Stimulated activated naive CD8-positive, alpha-beta T cell treated with anti-CD3 and anti-CD28 coated beads, Interleukin-15, Interleukin-2, amounts not matched to agents 100 ng/mL and 50 ng/mL, for 24 hours (primary cell): ENCODE measurements around the gene FAM83F.

Source experiments
- H3K27ac Mint-ChIP-seq: one replicate; pipeline ENCODE4 v1.8.0; 2021; ENCODE audit warnings: mild to moderate bottlenecking, mixed read lengths
- H3K27me3 Mint-ChIP-seq: one replicate; pipeline ENCODE4 v1.8.0; 2021; ENCODE audit warnings: mixed read lengths
- H3K36me3 Mint-ChIP-seq: one replicate; pipeline ENCODE4 v1.8.0; 2021; ENCODE audit warnings: low read depth, mixed read lengths
- H3K4me1 Mint-ChIP-seq: one replicate; pipeline ENCODE4 v1.8.0; 2021; ENCODE audit warnings: low read depth, mixed read lengths
- H3K4me3 Mint-ChIP-seq: one replicate; pipeline ENCODE4 v1.8.0; 2021; ENCODE audit warnings: mild to moderate bottlenecking, mixed read lengths
- H3K9me3 Mint-ChIP-seq: one replicate; pipeline ENCODE4 v1.8.0; 2021; ENCODE audit warnings: mixed read lengths

The FAM83F gene

DNA sequence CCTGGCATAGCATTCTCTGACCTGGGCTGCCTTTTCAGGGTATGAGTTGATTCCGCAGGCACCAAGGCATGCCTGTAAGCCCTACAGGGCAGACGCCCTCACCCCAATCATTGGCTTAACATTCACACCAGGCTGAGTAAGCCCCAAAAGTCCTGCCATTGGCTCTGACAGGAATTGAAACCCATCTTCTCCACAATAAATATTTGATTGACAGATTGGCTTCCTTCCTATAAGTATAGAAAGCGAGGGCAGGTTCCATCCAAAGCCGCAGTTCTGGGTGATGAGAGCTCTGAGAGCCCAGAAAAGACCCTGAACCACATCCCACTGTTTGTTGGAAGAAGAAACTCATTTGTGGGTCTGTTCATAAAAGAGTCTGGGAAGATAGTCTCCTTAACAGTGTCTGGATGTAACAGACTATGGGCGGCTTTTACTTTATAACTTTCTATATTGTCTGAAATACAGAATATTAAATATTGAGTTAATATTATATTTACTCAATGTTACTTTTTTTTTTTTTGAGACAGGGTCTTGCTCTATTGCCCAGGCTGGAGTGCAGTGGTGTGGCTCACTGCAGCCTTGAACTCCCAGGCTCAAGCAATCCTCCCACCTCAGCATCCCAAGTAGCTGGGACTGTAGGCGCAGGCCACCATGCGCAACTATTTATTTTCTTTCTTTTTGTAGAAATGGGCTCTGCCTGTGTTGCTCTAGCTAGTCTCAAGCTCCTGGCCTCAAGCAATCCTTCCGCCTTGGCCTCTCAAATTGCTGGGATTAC, 46.8 kb downstream of the FAM83F start:
- no peak overlapping the region for H3K4me3 Mint-ChIP-seq
- H3K27me3 Mint-ChIP-seq: peaks cover 4% of the 10 kb centered on the region
- H3K4me1 Mint-ChIP-seq: peaks cover 29% of the 10 kb centered on the region
- no peak overlapping the region for H3K27ac Mint-ChIP-seq
- H3K36me3 Mint-ChIP-seq: peaks cover 5% of the 10 kb centered on the region
- no peaks in the 10 kb centered on the region for H3K9me3 Mint-ChIP-seq

- Mint-ChIP-seq H3K27ac (no peak overlapping the region), H3K36me3 (peaks cover 5% of the 10 kb centered on the region), H3K9me3 (no peaks in the 10 kb centered on the region), H3K4me1 (peaks cover 36% of the 10 kb centered on the region), H3K27me3 (peaks cover 4% of the 10 kb centered on the region), H3K4me3 (no peak overlapping the region)
Observed at GRCh38 chr22:40042312-40042711, 47.6 kb downstream of the FAM83F start.

- Mint-ChIP-seq H3K4me3 (peak overlapping the region; percentile 98), H3K36me3 (peaks cover 5% of the 10 kb centered on the region), H3K9me3 (no peaks in the 10 kb centered on the region), H3K27ac (peak overlapping the region; percentile 100), H3K27me3 (peaks cover 4% of the 10 kb centered on the region), H3K4me1 (peaks cover 43% of the 10 kb centered on the region)
Observed at GRCh38 chr22:40043081-40043480, 48.3 kb downstream of the FAM83F start.

- H3K27me3 Mint-ChIP-seq: peaks cover 4% of the 10 kb centered on the region
- H3K4me1 Mint-ChIP-seq: peaks cover 49% of the 10 kb centered on the region
- peak overlapping the region; percentile 98 for H3K4me3 Mint-ChIP-seq
- H3K27ac Mint-ChIP-seq: peak overlapping the region; percentile 100
- no peaks in the 10 kb centered on the region for H3K9me3 Mint-ChIP-seq
- H3K36me3 Mint-ChIP-seq: peaks cover 5% of the 10 kb centered on the region
Observed at GRCh38 chr22:40043793-40044101, 49.0 kb downstream of the FAM83F start.

DNA sequence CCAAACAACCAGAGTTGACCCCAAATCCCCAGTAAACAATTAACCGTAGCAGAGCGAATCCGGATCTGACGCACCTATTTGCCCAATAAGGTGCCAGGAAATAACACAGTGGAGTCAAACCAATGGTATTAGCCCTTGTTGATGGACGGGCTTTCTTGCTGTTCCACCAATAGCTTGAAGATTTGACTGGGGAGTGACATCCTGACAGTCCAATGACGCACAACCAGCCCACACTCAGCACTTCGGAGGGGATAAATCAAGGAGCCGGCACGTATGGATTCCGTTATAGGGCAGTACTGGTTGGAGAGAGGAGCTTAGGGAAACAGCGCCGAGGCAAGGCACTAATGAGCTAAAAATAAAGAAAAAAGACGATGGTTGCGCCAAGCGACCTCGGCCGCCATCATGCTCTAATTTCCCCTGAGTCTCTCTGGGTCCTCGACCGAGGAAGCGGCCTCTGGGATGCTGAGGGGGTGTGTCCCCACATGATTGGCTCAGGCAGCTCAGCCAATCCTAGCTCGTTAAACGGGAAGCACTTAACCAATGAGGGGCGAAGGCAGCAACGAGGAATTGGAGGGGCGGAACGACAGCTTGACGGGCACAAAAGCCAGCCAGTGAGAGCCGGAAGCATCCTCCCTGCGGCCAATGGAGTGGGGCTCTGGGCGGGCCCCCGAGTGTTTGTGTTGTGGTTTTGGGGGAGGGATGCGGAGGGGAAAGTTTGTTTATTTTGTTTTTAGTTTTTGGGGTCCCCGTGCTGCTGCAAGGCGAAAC, 49.5 kb downstream of the FAM83F start:
- Mint-ChIP-seq H3K9me3 (no peaks in the 10 kb centered on the region), H3K4me1 (peaks cover 54% of the 10 kb centered on the region), H3K27me3 (peaks cover 4% of the 10 kb centered on the region), H3K4me3 (peak overlapping the region; percentile 98), H3K36me3 (peaks cover 5% of the 10 kb centered on the region), H3K27ac (peak overlapping the region; percentile 100)

GRCh38 chr22:40044870-40045834, 50.4 kb downstream of the FAM83F start:
- Mint-ChIP-seq H3K36me3 (peaks cover 5% of the 10 kb centered on the region), H3K4me3 (peak overlapping the region; percentile 98), H3K4me1 (peaks cover 59% of the 10 kb centered on the region), H3K9me3 (no peaks in the 10 kb centered on the region), H3K27ac (peak overlapping the region; percentile 100), H3K27me3 (peaks cover 4% of the 10 kb centered on the region)

DNA sequence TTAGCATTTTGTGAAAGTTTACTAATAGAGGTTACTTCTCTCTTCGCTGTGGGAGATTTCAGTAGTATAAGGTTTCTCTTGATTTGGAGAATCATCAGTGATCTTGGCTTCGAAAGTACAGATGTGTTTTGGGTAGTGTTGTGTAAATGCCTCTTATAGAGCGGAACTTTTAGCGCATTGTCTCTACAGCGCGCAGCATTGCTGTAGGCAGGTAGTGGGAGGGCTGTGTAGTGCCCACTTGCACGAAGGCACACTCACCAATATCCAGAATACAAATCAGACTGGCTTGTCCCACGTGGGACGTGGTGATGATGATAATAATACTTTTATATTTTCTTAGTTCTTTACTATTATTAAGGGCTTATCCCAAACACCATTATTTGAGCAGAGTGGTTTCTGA, 51.4 kb downstream of the FAM83F start:
- Mint-ChIP-seq H3K4me1 (peaks cover 66% of the 10 kb centered on the region), H3K27me3 (peaks cover 4% of the 10 kb centered on the region), H3K36me3 (peaks cover 5% of the 10 kb centered on the region), H3K27ac (peak overlapping the region; percentile 90), H3K9me3 (no peaks in the 10 kb centered on the region), H3K4me3 (peak overlapping the region; percentile 86)

DNA sequence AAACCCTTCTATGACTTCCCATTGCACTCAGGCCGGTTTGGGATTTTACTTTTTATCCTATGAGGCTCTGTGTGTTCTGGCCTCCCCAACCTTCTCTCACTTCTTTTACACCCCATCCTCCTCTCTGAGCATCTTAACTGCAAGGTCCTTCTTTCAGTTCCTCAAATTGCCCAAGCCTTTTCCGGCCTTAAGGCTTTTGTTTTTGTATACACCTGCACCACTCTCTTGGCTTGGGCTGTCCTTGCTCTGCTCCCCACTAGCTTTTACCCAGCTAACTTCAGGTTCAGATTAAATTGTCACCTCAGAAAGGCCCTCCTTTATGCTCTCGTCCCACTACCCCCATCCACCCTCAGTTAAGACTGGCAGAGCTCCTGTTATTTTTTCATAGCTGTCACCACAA, 55.5 kb downstream of the FAM83F start:
- Mint-ChIP-seq H3K4me3 (peak overlapping the region; percentile 34), H3K36me3 (no peaks in the 10 kb centered on the region), H3K4me1 (peaks cover 84% of the 10 kb centered on the region), H3K9me3 (no peaks in the 10 kb centered on the region), H3K27me3 (no peaks in the 10 kb centered on the region), H3K27ac (peak overlapping the region; percentile 57)

DNA sequence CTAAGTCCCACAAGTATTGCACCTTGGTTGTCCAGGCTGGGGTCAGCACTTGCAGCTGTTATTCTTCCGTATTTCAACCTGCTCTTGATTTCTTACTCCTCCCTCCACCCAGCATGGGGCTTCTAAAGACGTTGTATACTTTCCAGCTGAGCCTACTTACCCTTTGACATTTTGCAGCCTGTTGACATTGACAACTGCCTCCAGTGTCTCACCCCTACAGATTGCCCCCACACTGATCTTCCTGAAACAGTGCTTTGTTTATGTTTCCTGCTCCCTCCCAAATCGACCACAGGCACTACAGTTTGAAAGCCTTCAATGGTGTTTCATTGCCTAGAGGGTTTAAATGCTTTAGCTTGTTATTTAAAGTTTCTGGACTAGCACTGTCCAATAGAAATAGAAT, 56.6 kb downstream of the FAM83F start:
- peak overlapping the region; percentile 81 for H3K27ac Mint-ChIP-seq
- H3K4me3 Mint-ChIP-seq: peak overlapping the region; percentile 27
- H3K4me1 Mint-ChIP-seq: peaks cover 87% of the 10 kb centered on the region

DNA sequence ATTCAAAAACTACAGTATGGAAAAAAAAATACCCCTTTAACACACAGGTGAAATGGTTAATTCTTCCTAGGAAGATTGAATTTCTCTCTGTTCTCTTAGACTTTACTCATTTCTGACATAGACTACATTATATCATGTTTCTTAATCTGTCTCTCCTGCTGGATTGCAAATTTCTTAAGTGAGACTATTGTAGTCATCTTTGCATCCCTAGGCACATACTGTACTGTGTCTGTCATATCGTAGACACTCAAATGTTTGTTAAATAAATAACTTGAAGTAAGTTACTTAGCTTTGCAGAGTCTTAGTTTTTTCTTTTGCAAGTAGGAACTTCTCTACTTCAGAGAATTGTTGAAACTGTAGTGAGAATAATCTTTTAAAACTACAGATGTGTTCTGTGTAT, 58.7 kb downstream of the FAM83F start:
- no peaks in the 10 kb centered on the region for H3K36me3 Mint-ChIP-seq
- peak overlapping the region; percentile 5 for H3K4me3 Mint-ChIP-seq
- H3K4me1 Mint-ChIP-seq: peaks cover 90% of the 10 kb centered on the region
- H3K27ac Mint-ChIP-seq: peak overlapping the region; percentile 56
- no peaks in the 10 kb centered on the region for H3K9me3 Mint-ChIP-seq
- H3K27me3 Mint-ChIP-seq: no peaks in the 10 kb centered on the region

More for the DNA sequence above, 56.6 kb downstream of the FAM83F start:
- Mint-ChIP-seq H3K9me3 (no peaks in the 10 kb centered on the region), H3K27me3 (no peaks in the 10 kb centered on the region), H3K36me3 (no peaks in the 10 kb centered on the region)

DNA sequence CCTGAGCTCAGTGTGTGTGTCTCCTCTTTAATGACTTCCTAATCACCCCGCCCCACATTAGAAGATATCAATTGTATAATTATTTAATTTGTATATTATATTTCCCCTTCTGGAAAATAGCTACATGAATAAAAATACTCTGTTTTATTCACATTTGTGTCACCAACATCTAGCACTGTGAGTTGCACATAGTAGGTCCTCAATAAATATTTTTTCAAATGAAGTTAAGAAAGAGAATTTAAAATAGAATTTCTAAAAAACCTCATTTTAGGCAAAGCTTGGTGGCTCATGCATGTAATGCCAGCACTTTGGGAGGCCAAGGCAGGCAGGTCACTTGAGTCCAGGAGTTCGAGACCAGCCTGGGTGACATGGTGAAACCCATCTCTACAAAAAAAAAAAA, 59.7 kb downstream of the FAM83F start:
- H3K36me3 Mint-ChIP-seq: no peaks in the 10 kb centered on the region
- H3K9me3 Mint-ChIP-seq: no peaks in the 10 kb centered on the region
- H3K4me1 Mint-ChIP-seq: peaks cover 90% of the 10 kb centered on the region
- H3K27me3 Mint-ChIP-seq: no peaks in the 10 kb centered on the region
- H3K27ac Mint-ChIP-seq: peak overlapping the region; percentile 86
- H3K4me3 Mint-ChIP-seq: no peak overlapping the region

- Mint-ChIP-seq H3K9me3 (no peaks in the 10 kb centered on the region), H3K27me3 (no peaks in the 10 kb centered on the region), H3K4me3 (peak overlapping the region; percentile 74), H3K27ac (peak overlapping the region; percentile 95), H3K4me1 (peaks cover 90% of the 10 kb centered on the region), H3K36me3 (no peaks in the 10 kb centered on the region)
Observed at GRCh38 chr22:40055143-40055883, 60.6 kb downstream of the FAM83F start.

- Mint-ChIP-seq H3K27ac (peak overlapping the region; percentile 95), H3K27me3 (no peaks in the 10 kb centered on the region), H3K36me3 (no peaks in the 10 kb centered on the region), H3K9me3 (no peaks in the 10 kb centered on the region), H3K4me1 (peaks cover 90% of the 10 kb centered on the region), H3K4me3 (peak overlapping the region; percentile 74)
Observed at GRCh38 chr22:40056154-40056553, 61.4 kb downstream of the FAM83F start.

- Mint-ChIP-seq H3K27me3 (no peaks in the 10 kb centered on the region), H3K4me1 (peaks cover 88% of the 10 kb centered on the region), H3K9me3 (no peaks in the 10 kb centered on the region), H3K27ac (peak overlapping the region; percentile 95), H3K36me3 (no peaks in the 10 kb centered on the region), H3K4me3 (no peak overlapping the region)
Observed at GRCh38 chr22:40056559-40056958, 61.8 kb downstream of the FAM83F start.
